Measurements from ENCODE around the gene ADGRF4.
"Not testable (repeated sequence)": the region's sequence is repeated elsewhere in the genome, so short reads cannot be mapped to it uniquely, and the experiment has no call there.

Gene ADGRF4

DNA sequence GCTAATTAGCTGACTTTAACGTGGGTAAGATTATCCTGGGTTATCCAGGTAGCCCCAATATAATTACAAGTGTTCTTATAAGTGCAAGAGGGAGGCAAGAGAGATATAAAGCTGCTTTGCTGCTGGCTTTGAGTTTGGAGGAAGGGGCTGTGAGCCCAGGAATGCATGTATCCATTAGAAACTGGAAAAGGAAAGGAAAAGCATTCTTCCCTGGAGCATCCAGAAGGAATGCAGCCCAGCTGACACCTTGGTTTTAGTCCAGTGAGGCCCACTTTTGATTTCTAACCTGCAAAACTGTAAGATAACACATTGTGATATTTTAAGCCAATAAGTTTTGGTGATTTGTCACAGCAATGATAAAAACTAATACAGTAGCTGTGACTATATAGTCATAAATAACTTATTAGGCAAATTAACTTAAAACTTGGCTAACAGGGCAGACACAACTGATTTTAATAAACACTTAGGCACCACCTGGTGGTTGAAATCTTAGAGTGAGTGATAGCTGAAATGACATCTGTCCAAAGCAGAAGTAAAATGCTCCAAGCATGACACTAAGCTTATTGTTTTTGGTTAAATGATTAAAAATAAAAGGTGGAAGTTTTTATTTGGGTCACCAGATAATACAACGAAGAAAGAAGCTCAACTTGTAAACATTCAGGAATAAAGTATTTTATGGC is 35.6 kb downstream of the ADGRF4 start:
- no peak for DNase-seq (ENCODE audit: low read depth in 2 of 2)

DNA sequence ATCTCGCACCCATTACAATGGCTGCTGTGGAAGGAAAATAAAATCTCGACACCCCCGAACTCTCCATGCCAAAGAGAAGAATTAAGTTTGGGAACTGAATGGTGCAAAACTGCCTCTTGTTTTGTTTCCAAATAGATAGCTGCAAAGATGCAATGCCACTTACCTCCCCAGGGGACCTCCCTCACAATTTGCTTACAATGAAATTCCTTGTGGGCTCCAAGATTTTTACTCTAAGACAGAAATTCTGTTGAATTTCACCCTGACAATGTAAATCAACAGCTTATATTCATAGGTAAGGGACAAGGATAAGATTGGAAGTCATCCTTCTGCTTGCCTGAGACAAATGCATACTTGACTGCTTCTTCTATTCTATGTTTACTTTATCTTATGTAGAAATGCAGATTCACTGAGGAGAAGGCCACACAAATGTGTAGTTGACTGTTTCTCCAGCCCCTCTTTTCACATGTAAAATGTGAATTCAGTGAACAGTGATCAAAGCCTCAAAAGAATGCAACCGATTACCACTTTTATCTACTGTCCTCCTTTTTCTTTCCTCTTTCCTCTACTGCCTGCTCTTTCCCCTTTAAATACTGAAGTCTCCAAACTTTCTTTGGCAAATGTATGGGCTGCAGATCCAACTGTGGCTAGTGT is 36.6 kb downstream of the ADGRF4 start:
- no peak for DNase-seq (ENCODE audit: low read depth in 2 of 2)

DNA sequence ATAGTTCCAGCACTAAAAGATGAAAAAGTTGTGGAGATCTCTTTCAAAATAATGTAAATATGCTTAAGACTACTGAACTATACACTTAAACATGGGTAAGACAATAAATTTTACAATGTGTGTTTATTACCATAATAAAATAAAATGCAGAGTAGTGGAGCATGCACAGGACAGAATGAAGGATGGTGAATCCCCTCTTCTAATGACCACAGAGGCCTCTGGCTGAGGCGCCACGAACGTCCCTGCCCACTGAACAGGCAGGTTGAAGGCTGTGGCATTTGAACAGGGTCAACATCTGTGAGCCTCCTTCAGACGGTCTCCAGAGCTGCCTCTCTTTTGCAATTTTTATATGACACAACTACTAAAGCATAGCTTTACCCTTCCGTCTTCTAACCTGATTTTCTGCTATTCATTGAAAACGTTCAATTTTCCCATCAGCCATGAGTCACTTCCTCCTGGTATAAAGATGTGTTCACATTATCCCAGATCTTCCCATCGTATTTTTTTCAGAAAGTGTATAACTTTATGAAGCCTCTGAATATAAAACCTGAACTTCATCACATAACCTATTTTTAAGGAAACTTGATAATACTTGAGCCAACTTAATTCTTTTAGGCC is 37.8 kb downstream of the ADGRF4 start:
- DNase-seq (ENCODE audit: low read depth in 2 of 2), result no peak

DNA sequence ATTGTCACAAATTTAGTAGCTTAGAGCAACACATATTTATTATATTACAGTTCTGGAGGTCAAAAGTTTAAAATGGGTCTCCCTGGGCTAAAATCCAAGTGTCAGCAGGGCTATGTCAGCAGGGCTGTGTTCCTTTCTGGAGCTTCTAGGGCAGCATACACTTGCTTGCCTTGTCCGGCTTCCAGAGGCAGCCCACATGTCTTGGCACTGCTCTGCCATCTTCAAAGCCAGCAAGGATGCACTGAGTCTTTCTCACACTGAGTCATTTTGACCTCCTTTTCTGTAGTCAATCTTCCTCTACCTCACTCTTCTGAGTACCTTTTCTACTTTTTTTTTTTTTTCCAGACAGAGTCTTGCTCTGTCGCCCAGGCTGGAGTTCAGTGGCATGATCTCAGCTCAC is 39.0 kb downstream of the ADGRF4 start:
- no peak for DNase-seq (ENCODE audit: low read depth in 2 of 2)

DNA sequence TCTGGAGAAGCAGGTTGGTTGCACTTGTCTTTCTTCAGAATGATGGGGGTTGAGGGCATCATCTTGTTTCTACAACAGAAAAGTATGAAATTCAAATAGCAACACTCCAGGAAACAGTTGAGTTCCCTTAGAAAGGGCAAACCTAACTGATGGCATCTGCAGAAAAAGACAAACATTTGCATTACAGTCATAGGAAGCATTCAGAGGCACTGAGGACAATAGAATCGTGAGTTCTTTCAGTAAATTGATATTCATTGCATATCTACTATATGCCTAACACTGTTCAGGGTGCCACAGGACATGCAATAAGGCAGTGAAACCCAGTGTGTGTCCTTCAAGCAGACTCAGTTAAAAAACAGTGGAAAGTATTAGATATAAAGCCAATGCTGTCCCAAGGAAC is 42.3 kb downstream of the ADGRF4 start:
- no peak for DNase-seq (ENCODE audit: low read depth in 2 of 2)

DNA sequence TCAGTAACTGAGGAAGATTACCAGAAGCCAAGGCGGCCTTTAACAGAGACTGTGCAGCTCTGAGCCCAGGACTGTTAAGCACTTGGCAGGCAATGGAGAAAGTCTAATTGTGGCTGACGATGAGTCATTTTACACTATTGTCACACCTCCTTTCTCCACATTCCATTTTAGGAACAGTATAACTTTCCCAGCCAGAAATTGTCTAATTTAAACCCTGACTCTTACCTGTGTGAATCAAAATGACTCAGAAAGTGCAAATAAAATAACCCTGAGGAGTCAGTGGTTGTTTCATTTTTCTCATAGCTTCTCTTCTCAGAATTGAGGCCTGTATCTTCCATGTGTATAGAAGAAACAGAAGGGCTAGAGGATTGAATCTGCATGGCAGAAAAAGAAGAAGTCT is 43.4 kb downstream of the ADGRF4 start:
- DNase-seq (ENCODE audit: low read depth in 2 of 2), result no peak

DNA sequence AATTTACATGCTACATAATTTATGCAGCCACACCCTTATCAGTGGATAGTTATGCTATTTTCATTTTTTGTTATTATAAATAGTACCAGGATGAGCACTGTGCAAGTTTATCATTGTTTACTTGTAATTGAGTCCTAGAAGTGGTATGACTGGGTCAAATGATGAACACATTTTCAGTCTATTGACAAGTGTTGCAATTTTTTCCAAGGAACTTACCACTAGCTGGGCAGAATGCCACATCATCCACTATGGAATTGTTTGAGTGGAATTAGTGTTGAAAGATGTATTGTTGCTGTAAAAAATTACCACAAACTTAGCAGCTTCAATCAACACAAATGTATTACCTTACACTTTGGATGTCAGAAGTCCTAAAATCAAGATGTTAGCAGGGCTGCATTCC is 45.4 kb downstream of the ADGRF4 start:
- DNase-seq (ENCODE audit: low read depth in 2 of 2), result peak; percentile 5 to 8

DNA sequence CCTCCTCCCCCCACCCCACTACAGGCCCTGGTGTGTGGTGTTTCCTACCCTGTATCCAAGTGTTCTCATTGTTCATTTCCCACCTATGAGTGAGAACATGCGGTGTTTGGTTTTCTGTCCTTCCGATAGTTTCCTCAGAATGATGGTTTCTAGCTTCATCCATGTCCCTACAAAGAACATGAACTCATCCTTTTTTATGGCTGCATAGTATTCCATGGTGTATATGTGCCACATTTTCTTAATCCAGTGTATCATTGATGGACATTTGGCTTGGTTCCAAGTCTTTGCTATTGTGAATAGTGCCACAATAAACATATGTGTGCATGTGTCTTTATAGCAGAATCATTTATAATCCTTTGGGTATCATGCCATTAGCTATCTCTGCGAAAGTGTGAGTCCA is 46.9 kb downstream of the ADGRF4 start:
- DNase-seq (ENCODE audit: low read depth in 2 of 2), result not testable (repeated sequence)

DNA sequence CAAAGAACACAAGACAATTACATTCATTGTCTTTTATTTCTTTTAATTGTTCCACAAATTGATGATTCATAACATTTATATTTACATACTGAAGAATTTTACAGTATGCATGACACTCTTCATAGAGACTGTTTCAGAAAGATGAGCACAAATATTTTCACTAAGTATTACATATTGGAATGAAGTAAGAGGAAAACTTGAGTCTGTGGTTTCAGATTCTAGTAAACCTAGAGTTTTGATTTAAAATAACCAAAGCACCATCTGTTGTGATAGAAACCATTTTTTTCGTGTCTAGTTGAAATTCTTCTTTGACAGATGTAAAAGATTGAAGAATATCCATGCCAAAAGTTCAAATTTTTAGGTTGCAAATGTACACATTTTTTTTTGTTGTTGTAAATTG is 51.4 kb downstream of the ADGRF4 start:
- no peak for DNase-seq (ENCODE audit: low read depth in 2 of 2)

DNA sequence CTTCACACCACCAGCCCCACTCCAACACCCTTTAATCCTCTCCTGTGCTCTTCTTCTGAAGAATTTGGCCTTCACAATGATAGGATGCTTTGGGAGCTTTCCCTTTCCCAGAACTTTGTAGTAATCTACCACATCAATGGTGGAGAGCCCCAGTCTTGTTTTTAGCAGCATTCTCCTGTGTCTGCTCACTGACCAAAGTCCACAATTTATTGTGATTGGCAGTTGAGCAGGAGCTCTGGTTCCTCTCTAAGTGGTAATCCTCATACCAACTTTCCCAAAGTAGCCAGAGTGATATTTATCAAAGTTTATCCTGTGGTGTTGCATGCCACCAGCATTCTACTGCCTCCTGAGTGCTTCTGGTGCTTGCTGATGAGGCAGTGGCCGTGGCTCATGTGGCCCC is 54.4 kb downstream of the ADGRF4 start:
- DNase-seq (ENCODE audit: low read depth in 2 of 2), result no peak

DNA sequence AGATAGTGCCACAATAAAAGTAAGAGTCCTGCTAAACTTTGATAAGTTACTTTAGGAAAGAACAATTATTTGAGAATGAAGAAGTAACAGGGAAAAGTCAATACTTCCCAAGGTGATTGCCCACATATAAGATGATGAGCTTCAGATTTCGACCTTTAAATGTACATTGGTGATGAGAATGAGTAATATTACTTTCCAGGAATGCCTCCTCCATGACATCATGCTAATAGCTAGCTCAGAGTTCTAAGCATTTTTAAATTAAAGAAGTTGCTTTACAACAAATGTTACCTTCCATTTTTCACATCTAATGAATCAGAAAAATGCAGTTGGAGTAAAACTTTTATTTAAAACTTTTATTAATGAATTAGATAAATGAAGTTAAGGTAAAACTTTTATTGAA is 61.0 kb downstream of the ADGRF4 start:
- DNase-seq (ENCODE audit: low read depth in 2 of 2), result no peak

DNA sequence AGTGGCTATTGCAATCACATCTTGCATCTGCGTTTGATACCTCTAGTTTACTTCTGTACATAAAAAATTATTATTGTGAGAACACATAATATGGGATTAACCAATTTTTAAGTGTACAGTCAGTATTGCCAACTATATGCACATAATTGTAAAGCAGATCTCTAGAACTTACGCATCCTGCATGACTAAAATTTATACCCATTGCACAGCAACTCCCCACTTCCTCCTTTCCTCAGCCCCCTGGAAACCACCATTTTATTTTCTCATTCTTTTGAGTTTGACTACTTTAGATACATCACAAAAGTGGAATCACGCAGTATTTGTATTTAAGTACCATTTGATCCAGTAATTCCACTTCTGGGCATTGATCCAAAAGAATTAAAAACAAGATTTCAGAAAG is 64.1 kb downstream of the ADGRF4 start:
- no peak for DNase-seq (ENCODE audit: low read depth in 2 of 2)

DNA sequence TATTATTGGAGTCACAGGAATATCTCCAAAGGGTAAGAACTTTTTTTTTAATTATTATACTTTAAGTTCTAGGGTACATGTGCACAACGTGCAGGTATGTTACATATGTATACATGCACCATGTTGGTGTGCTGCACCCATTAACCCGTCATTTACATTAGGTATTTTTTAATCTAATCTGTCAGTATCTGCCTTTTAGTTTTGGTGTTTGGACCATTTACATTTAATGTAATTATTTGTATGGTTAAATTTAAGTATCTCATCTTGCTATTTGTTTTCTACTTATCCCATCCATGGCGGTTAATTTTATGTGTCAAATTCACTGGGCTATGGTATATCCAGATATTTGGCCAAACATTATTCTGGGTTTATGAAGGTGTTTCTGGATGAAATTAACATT is 68.1 kb downstream of the ADGRF4 start:
- DNase-seq (ENCODE audit: low read depth in 2 of 2), result no peak

DNA sequence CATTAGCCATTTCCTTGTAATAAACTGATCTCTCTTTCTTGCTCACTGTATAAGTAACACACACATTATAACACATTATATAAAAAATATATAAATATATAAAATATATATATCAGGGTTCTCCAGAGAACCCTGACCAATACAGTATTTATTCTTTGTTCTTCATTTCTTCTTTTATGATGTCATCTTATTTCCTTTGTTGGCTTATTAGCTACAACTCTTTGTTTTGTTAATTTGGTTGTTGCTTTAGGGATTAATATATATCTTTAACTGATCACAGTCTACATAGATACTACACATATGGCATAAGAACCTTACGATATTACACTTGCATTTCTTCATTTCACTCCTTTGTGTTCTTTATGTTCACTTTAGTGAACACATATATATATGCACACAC is 68.7 kb downstream of the ADGRF4 start:
- DNase-seq (ENCODE audit: low read depth in 2 of 2), result no peak

DNA sequence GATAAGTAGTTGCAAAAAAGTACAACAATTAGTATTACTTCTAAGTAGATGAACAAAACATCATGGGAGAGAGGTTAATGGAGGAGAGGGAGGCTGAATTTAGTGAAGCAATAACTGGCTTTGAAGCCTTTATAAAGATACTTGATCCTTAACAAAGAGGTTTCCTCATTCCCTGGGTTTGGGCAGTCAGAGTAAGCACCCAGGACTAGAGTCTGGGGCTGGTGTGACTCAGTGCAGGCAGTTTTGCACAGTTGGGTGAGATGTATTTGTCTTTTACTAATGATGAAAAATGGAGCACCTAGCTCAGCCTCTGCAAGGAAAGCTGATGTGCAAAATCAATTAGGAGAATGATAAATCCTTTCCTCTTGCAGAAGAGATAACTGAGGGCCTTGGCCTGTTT is 71.6 kb downstream of the ADGRF4 start:
- DNase-seq (ENCODE audit: low read depth in 2 of 2), result no peak

All from fibroblast of skin of left biceps (primary cell).